ENCODE data around the gene PCGF3. TPM values are rescaled to one million over a fixed set of nuclear protein-coding genes. Genes with fewer than 3 reads are reported as not detected.
A peak's percentile ranks its signal among the peaks of the same experiment; 100 is the strongest.

Gene PCGF3
- total RNA-seq, 4 donors from 2014 or later: 14.5 to 31.9 (median 21.6) TPM

- DNase-seq: peak in 1 of 2 donors; percentile 4
- in situ Hi-C loops (cut with MboI; ENCODE audit: low sequenced_read_pairs in 4 of 4) (no loop called here), intact Hi-C loops (cut with DNase I; ENCODE audit: low total_unique reads) (no loop called here)
These were observed 43.5 kb upstream of the PCGF3 start for GRCh38 chr4:661881-662761.

GRCh38 chr4:663046-663437, 42.6 kb upstream of the PCGF3 start:
- Histone ChIP-seq H3K4me1 (peaks cover 0 to 4% of the 10 kb centered on the region in 2 donors), H3K9me3 (no peaks in the 10 kb centered on the region), H3K36me3 (no peaks in the 10 kb centered on the region), H3K27me3 (peaks cover 27 to 56% (median 47%) of the 10 kb centered on the region in 3 donors), H3K4me3 (peak overlapping the region in 3 of 4 donors; percentile 38 to 50 (median 39)), H3K27ac (no peak overlapping the region)
- TF ChIP-seq POLR2A (IDR thresholded peaks at IDR 0.05): no peak
- TF ChIP-seq CTCF (IDR thresholded peaks at IDR 0.05 in 4 of 5, conservative IDR thresholded peaks at IDR 0.05 in 1 of 5): no peak
- DNase-seq (peak in 1 of 2 donors; percentile 5), ATAC-seq (no peak)
- intact Hi-C loops (cut with DNase I; ENCODE audit: low total_unique reads) (no loop called here), in situ Hi-C loops (cut with MboI; ENCODE audit: low sequenced_read_pairs in 4 of 4) (no loop called here)

More at GRCh38 chr4:661881-662761, 43.5 kb upstream of the PCGF3 start:
- Histone ChIP-seq H3K36me3 (no peaks in the 10 kb centered on the region), H3K27me3 (peaks cover 27 to 54% (median 44%) of the 10 kb centered on the region in 3 donors), H3K4me3 (no peak overlapping the region), H3K9me3 (no peaks in the 10 kb centered on the region), H3K27ac (no peak overlapping the region), H3K4me1 (peaks cover 0 to 4% of the 10 kb centered on the region in 2 donors)
- TF ChIP-seq CTCF (IDR thresholded peaks at IDR 0.05 in 4 of 5, conservative IDR thresholded peaks at IDR 0.05 in 1 of 5) (no peak), POLR2A (IDR thresholded peaks at IDR 0.05) (no peak)
- no peak for ATAC-seq

- peak overlapping the region; percentile 38 to 50 (median 38) for H3K4me3 ChIP-seq
- TF ChIP-seq POLR2A (IDR thresholded peaks at IDR 0.05) (no peak), CTCF (IDR thresholded peaks at IDR 0.05 in 4 of 5, conservative IDR thresholded peaks at IDR 0.05 in 1 of 5) (no peak)
- H3K36me3 ChIP-seq: no peaks in the 10 kb centered on the region
- in situ Hi-C loops (cut with MboI; ENCODE audit: low sequenced_read_pairs in 4 of 4) (no loop called here), intact Hi-C loops (cut with DNase I; ENCODE audit: low total_unique reads) (no loop called here)
- H3K27me3 ChIP-seq: peaks cover 27 to 56% (median 47%) of the 10 kb centered on the region in 3 donors
- DNase-seq: peak in 1 of 2 donors; percentile 7
- no peak for ATAC-seq
- H3K9me3 ChIP-seq: no peaks in the 10 kb centered on the region
- no peak overlapping the region for H3K27ac ChIP-seq
- H3K4me1 ChIP-seq: peaks cover 0 to 4% of the 10 kb centered on the region in 2 donors
These were observed 41.9 kb upstream of the PCGF3 start for GRCh38 chr4:663438-664428.

GRCh38 chr4:664713-665231, 40.9 kb upstream of the PCGF3 start:
- peaks cover 0 to 4% of the 10 kb centered on the region in 2 donors for H3K4me1 ChIP-seq
- H3K4me3 ChIP-seq: no peak overlapping the region
- peak in 1 of 2 donors; percentile 4 for DNase-seq
- intact Hi-C loops (cut with DNase I; ENCODE audit: low total_unique reads): no loop called here
- TF ChIP-seq POLR2A (IDR thresholded peaks at IDR 0.05) (no peak), CTCF (IDR thresholded peaks at IDR 0.05 in 4 of 5, conservative IDR thresholded peaks at IDR 0.05 in 1 of 5) (no peak)
- H3K36me3 ChIP-seq: no peaks in the 10 kb centered on the region
- peaks cover 27 to 56% (median 47%) of the 10 kb centered on the region in 3 donors for H3K27me3 ChIP-seq
- in situ Hi-C loops (cut with MboI; ENCODE audit: low sequenced_read_pairs in 4 of 4): no loop called here
- no peak for ATAC-seq
- H3K9me3 ChIP-seq: no peaks in the 10 kb centered on the region
- no peak overlapping the region for H3K27ac ChIP-seq

Data from gastrocnemius medialis (tissue), 4 donors.